Epithelial cell of proximal tubule (primary cell): ENCODE data around the gene TRIM40. TPM values are rescaled to one million over a fixed set of nuclear protein-coding genes. Genes with fewer than 3 reads are reported as not detected.

Source experiments
- DNase-seq: peaks from one replicate; pipeline ENCODE4 v3.0.0-alpha.2; 2011; ENCODE audit warnings: low read depth
- H3K4me3 ChIP-seq: 2 replicates; pipeline ENCODE4 v1.5.1; 2011; ENCODE audit warnings: low read depth, mild to moderate bottlenecking, low read length
- total RNA-seq: library from RNA; depleted of rRNA; stranded (reverse); fragments of >200 nt; gene quantifications from 2 replicates; pipeline ENCODE4 v1.2.3, GENCODE V29; 2015
- TF ChIP-seq, protein P1 (sequence below): conservative IDR thresholded peaks from 2 replicates; pipeline ENCODE4 v1.5.1; 2012; ENCODE audit warnings: low read depth, mild to moderate bottlenecking, low read length

The TRIM40 gene
- total RNA-seq, 1 donor from 2014 or later: not detected

DNA sequence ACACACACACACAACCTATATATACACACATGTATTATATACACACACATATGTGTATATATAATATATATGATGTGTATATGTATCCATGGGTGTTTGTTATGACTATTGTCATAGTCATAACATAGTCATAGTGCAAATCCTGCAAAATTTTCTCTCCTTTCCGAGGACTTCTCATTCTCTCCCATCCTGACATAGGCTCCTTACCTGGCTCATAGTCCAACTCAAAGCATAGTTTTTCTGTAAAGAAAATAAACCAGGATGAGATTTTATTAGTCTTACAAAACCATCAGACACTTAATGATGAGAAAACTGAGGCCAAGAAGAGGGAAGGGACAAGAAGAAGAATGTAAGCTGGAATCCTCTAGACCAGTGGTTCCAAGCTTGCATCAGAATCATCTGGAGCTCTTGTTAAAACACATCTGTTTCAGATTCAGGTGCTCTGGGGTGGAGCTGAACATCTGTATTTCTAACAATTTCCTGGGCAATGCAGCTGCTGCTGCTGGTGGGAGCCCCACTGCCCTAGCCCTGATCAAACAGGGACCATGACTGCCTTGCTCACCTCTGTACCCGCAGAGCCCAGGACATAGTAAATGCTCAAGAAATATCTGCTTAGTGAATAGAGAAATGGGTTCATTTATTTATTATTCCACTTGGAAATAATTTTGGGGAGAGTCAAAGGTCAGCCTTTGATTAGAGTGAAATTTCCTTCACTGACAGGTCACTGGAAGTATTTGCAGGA lies 19.8 kb downstream of the TRIM40 start:
- H3K4me3 ChIP-seq: no peak overlapping the region
- DNase-seq: no peak
- TF ChIP-seq, protein P1, sequence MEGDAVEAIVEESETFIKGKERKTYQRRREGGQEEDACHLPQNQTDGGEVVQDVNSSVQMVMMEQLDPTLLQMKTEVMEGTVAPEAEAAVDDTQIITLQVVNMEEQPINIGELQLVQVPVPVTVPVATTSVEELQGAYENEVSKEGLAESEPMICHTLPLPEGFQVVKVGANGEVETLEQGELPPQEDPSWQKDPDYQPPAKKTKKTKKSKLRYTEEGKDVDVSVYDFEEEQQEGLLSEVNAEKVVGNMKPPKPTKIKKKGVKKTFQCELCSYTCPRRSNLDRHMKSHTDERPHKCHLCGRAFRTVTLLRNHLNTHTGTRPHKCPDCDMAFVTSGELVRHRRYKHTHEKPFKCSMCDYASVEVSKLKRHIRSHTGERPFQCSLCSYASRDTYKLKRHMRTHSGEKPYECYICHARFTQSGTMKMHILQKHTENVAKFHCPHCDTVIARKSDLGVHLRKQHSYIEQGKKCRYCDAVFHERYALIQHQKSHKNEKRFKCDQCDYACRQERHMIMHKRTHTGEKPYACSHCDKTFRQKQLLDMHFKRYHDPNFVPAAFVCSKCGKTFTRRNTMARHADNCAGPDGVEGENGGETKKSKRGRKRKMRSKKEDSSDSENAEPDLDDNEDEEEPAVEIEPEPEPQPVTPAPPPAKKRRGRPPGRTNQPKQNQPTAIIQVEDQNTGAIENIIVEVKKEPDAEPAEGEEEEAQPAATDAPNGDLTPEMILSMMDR: no peak

DNA sequence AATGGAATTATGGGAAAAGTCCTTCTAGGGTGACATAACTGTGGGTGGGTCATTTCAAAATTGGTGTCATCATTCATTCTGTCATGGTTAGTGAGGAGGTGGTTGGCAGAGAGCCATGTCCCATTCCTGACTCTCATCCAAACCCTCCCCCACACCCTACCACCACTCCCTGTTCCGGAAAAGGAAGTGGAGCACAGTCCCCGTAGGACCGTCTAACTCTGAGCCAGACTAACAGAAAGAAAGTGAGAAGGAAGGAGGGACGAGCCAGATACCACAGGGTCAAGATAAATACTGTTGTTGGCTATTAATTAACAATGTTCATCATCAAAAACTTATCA lies 20.3 kb downstream of the TRIM40 start:
- no peak overlapping the region for H3K4me3 ChIP-seq
- TF ChIP-seq, protein P1: no peak
- no peak for DNase-seq

DNA sequence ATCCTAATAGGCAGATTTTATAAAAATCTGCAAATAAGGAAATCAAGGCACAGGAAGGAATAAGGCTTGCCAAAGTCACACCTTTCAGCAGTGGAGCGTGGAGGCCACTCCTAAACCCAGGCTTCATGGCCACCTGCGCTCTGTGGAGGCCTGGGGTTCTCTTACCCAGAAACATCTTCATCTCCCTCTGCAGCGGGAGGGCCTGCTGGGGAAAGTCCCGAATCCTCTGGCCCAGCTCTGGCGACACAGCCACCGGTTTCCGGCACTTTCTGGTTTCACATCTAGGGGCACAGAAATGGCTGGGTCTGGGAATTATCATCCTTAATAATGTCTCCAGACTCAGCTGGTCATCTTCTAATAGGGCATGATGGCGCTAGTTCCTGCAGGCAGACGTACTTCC lies 20.8 kb downstream of the TRIM40 start:
- H3K4me3 ChIP-seq: no peak overlapping the region
- TF ChIP-seq, protein P1: no peak
- no peak for DNase-seq

DNA sequence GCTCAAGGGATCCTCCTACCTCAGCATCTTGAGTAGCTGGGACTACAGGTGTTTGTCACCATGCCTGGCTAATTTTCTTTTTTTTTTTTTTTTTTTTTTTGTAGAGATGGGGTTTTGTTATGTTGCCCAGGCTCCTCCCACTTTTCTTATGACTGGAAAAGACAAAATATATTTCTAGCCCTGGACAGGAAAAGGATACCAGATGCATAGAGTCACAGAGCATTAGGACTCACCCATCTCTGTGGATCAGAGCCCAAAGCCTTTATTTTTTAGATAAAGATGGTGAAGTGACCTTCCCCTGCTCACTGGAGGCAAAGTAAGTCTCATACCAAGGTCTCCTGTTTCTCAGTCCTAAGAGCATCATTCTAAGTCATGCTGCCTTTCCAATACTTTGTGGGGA lies 21.6 kb downstream of the TRIM40 start:
- no peak for DNase-seq
- H3K4me3 ChIP-seq: no peak overlapping the region
- TF ChIP-seq, protein P1: no peak

DNA sequence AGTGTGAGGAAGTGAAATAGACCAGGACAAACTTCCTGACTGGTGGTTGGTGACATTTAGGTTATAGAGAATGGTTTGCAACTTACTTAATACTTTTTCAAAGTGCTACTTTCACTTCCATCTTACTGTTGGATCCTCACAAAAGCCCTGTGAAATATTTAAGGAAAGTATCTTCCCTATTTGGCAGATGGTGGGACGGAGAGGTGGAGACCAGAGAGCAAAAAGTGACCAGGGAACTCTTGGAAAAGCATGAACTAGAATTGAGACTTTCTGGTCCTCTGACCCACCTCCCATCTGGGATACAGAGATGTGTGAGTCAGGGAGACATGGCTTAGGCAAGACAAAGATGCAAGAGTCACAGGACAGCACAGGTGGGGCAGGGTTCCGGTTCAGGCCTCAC lies 22.1 kb downstream of the TRIM40 start:
- H3K4me3 ChIP-seq: no peak overlapping the region
- DNase-seq: no peak
- TF ChIP-seq, protein P1: no peak

DNA sequence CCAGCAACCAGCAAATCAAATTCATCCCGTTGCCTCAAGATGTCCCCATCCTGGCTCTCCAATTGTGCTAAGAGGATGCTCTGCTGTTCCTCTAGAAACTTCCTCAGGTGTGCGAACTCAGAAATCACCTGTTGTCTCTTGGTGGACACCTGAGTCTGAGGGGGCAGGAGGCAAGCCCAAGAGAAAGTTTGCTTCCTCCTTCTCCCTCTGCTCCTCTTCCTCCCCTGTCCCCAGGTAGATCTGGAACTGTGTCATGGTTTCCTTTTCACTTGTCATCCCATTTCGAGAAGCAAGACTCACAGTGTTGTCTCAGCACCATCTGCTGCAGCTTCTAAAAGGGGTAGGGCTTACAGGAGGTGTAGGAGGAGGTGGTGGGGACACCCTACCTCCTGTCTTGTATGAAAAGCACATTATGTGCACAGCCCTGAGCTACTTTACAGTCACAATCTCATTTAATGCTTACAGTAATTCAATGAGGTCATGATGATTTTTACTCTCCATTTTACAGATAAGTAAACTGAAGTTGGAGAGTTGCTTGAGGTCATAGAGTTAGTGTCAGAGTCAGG lies 22.6 kb downstream of the TRIM40 start:
- H3K4me3 ChIP-seq: no peak overlapping the region
- TF ChIP-seq, protein P1: no peak
- DNase-seq: no peak

DNA sequence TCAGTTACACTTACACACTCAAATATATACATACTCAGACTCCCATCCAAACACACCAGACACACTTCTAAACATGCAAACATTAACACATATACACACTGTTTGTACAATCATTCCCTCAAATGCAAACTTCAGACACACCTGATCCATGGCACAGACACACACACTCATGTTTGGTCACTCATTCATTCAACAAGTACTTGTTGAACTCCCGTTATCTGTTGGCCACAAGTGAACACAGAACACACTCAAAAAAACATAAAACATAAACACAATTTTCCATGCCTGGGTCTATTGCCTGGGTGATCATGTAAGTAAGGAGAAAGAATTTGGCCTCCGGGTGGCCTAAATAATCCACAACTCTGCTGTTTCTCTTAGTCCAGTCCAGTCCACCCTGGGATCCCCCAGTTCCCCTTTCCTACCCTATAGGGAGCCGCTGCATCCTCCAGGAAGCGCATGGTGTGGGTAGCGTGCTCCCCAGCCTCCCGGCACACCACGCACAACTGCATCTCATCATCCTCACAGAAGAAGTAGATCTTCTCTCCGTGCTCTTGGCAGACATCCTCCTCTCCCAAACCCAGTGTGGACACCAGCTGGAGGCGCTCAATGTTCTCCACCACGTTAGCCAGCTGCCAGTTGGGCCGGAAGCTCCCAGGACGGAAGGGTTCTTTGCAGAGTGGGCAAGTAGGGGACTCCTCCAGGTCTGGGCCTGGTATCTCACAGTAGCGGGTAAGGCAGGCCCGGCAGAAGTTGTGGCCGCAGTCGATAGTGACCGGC lies 24.3 kb downstream of the TRIM40 start:
- TF ChIP-seq, protein P1: no peak
- no peak overlapping the region for H3K4me3 ChIP-seq
- no peak for DNase-seq
